DND-41 (cell line): ENCODE results near the gene CYFIP2.

Source experiments
- ATAC-seq: fragments of 200-7000 bp; cut with Tn5 transposase; 3 replicates; pipeline ENCODE4 v1.9.1; 2021; ENCODE audit warnings: low read depth; ENCODE audit not compliant: insufficient read depth
- DNase-seq: peaks from one replicate; pipeline ENCODE4 v3.0.0-alpha.2; 2020
- H2AFZ ChIP-seq: 2 replicates; pipeline ENCODE4 v1.6.0; 2012; ENCODE audit warnings: low read depth, low read length
- H3K27ac ChIP-seq: 2 replicates; pipeline ENCODE4 v1.5.1; 2012; ENCODE audit warnings: low read length, inconsistent platforms
- H3K27me3 ChIP-seq: fragments of 200-600 bp; sonication (generic); 2 replicates; pipeline ENCODE4 v1.6.0; 2012; ENCODE audit warnings: low read length, mild to moderate bottlenecking, inconsistent platforms; ENCODE audit not compliant: insufficient read depth, poor library complexity
- H3K36me3 ChIP-seq: 2 replicates; pipeline ENCODE4 v1.5.1; 2012; ENCODE audit warnings: low read length, inconsistent platforms; ENCODE audit not compliant: insufficient read depth
- H3K4me1 ChIP-seq: 2 replicates; pipeline ENCODE4 v1.5.1; 2012; ENCODE audit warnings: mild to moderate bottlenecking, low read length; ENCODE audit not compliant: insufficient read depth
- H3K4me2 ChIP-seq: 2 replicates; pipeline ENCODE4 v1.6.0; 2012; ENCODE audit warnings: mild to moderate bottlenecking, moderate library complexity, low read length, inconsistent platforms; ENCODE audit not compliant: insufficient read depth
- H3K4me3 ChIP-seq, 2 experiments: fragments of 200-600 bp in 1 of 2; shearing (Covaris generic) in 1 of 2; 2 replicates each; pipeline ENCODE4 v1.5.1; 2012 to 2016; ENCODE audit warnings: inconsistent platforms in 2 of 2, low read length in 2 of 2, mild to moderate bottlenecking in 2 of 2, low read depth in 1 of 2, moderate library complexity in 1 of 2
- H3K79me2 ChIP-seq: 2 replicates; pipeline ENCODE4 v1.6.0; 2012; ENCODE audit warnings: low read length, inconsistent platforms; ENCODE audit not compliant: insufficient read depth
- H3K9ac ChIP-seq: 2 replicates; pipeline ENCODE4 v1.6.0; 2012; ENCODE audit warnings: low read depth, mild to moderate bottlenecking, inconsistent platforms, low read length, moderate library complexity
- H3K9me3 ChIP-seq: 2 replicates; pipeline ENCODE4 v1.5.1; 2012; ENCODE audit warnings: low read length, moderate library complexity, mild to moderate bottlenecking, inconsistent platforms; ENCODE audit not compliant: insufficient read depth, severe bottlenecking
- H4K20me1 ChIP-seq: 2 replicates; pipeline ENCODE4 v1.6.0; 2012; ENCODE audit warnings: low read length; ENCODE audit not compliant: insufficient read depth
- EZH2 ChIP-seq: IDR thresholded peaks from 3 replicates; pipeline ENCODE4 v1.6.1; 2012; ENCODE audit warnings: borderline replicate concordance, low read depth, mild to moderate bottlenecking, moderate library complexity, low read length, inconsistent platforms; ENCODE audit not compliant: severe bottlenecking
- TF ChIP-seq, protein P1 (sequence below): IDR thresholded peaks from 2 replicates; pipeline ENCODE4 v1.5.1; 2012; ENCODE audit warnings: borderline replicate concordance, low read length, moderate library complexity, mild to moderate bottlenecking; ENCODE audit not compliant: poor library complexity, severe bottlenecking; ENCODE audit errors: extremely low read depth

Gene CYFIP2

DNA sequence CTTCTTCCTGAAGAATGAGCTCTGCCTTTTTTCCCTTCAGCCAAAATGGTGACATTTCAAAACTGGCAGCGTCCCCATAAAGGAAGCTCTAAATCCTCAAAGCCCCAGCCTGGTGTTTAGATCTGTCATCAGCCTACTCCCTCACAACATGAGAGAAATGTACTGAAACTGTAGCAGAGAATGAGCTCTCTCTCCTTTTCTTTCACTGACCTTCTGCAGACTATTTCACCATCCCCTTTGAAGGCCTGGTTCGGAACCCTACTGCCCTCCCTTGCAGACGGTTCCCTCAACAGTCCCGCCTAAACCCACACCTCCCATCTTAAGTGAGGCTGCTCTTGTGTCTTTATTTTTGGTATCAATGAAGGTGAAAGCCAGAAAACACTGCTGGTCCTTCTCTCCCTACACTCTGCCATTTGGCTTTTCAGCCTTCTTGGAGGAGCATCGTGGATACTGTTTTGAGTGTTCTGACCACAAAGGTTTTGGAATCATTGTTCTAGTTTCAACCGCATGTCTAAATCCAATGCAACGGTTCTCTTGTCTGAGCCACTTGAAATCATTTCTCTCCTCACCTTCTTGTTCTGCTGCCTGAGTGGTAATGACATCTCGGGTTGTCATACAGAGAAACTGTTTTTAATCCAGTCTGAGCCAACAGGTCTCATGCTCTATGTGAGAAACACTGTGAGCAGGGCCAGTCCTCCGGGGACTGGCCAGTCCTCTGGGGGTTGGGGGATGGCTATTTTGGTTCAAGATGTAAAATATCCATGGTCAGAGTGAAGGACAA, 46.2 kb upstream of the CYFIP2 start:
- H3K36me3 ChIP-seq, result peaks cover 92% of the 10 kb centered on the region
- H3K4me2 ChIP-seq, result no peak overlapping the region
- H4K20me1 ChIP-seq, result no peaks in the 10 kb centered on the region
- no peak overlapping the region for H3K4me3 ChIP-seq
- no peak overlapping the region for H3K9ac ChIP-seq
- TF ChIP-seq, protein P1, sequence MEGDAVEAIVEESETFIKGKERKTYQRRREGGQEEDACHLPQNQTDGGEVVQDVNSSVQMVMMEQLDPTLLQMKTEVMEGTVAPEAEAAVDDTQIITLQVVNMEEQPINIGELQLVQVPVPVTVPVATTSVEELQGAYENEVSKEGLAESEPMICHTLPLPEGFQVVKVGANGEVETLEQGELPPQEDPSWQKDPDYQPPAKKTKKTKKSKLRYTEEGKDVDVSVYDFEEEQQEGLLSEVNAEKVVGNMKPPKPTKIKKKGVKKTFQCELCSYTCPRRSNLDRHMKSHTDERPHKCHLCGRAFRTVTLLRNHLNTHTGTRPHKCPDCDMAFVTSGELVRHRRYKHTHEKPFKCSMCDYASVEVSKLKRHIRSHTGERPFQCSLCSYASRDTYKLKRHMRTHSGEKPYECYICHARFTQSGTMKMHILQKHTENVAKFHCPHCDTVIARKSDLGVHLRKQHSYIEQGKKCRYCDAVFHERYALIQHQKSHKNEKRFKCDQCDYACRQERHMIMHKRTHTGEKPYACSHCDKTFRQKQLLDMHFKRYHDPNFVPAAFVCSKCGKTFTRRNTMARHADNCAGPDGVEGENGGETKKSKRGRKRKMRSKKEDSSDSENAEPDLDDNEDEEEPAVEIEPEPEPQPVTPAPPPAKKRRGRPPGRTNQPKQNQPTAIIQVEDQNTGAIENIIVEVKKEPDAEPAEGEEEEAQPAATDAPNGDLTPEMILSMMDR, result no peak
- no peak for TF ChIP-seq EZH2
- peaks cover 12% of the 10 kb centered on the region for H3K79me2 ChIP-seq
- H3K27ac ChIP-seq, result peak overlapping the region; percentile 53
- no peaks in the 10 kb centered on the region for H3K27me3 ChIP-seq
- no peaks in the 10 kb centered on the region for H3K9me3 ChIP-seq
- DNase-seq, result no peak
- no peak overlapping the region for H2AFZ ChIP-seq
- ATAC-seq, result no peak
- peaks cover 38% of the 10 kb centered on the region for H3K4me1 ChIP-seq

DNA sequence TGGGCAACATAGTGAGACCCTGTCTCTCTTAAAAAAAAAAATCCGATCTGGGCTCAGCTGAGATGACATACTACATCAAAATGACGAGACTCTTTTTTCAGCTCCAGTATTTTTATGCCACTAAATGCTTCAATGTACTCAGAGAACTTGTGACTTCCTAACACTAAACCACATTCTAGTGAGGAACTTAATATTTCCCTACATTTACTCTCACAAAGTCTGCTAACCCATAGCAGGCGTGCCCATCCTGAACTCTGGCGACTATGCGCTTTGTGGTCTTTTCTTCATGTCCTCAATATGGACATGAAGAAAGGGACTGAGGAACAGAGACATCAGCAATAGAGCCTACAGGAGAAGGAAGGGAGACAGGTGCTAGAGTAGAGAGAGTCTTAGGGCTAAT, 44.0 kb upstream of the CYFIP2 start:
- H3K4me1 ChIP-seq, result peaks cover 15% of the 10 kb centered on the region
- no peak overlapping the region; the same call in 1 of the 2 replicates for H3K27ac ChIP-seq
- H3K9ac ChIP-seq, result no peak overlapping the region
- no peaks in the 10 kb centered on the region for H3K27me3 ChIP-seq
- H3K36me3 ChIP-seq, result peaks cover 90% of the 10 kb centered on the region
- DNase-seq, result no peak
- no peak overlapping the region for H2AFZ ChIP-seq
- H4K20me1 ChIP-seq, result no peaks in the 10 kb centered on the region
- ATAC-seq, result no peak
- H3K79me2 ChIP-seq, result peaks cover 4% of the 10 kb centered on the region
- no peak overlapping the region for H3K4me2 ChIP-seq
- no peaks in the 10 kb centered on the region for H3K9me3 ChIP-seq
- no peak for TF ChIP-seq EZH2
- TF ChIP-seq, protein P1, result no peak
- no peak overlapping the region for H3K4me3 ChIP-seq

DNA sequence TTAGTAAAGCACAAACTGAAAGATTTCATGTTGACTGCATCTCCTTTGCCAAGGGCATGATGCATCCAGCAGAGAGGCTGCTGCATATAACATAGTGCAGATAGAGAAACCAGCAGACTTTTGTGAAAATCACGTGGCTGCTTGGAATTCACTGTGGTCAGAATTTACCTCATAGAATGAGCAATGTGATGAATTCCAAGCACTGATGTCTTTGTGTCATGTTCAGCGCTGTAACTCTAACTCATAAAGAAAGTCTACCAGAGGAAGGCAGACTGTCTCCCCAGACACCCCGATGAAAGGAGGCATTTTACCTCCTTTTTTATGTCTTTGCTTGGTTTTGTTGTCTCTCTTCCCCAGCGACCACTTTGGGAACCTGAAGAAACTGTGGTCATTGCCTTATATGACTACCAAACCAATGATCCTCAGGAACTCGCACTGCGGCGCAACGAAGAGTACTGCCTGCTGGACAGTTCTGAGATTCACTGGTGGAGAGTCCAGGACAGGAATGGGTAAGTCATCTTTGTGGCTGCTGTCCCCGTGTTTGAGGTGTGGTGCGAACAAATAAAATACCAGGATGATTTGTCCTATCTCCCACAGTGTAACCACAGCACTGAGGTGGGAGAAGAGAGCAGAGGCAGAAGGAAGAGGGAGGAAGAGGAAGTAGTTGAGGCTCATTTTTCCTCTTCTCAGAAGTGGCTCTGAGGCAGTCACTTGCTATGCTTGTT, 43.3 kb upstream of the CYFIP2 start:
- Histone ChIP-seq H3K4me2 (no peak overlapping the region), H3K36me3 (peaks cover 95% of the 10 kb centered on the region), H3K4me1 (peaks cover 8% of the 10 kb centered on the region), H3K79me2 (peaks cover 4% of the 10 kb centered on the region), H4K20me1 (no peaks in the 10 kb centered on the region), H3K27me3 (no peaks in the 10 kb centered on the region), H3K27ac (peak overlapping the region; percentile 56), H3K4me3 (no peak overlapping the region), H3K9ac (no peak overlapping the region), H3K9me3 (no peaks in the 10 kb centered on the region), H2AFZ (no peak overlapping the region)
- TF ChIP-seq, protein P1, result no peak
- TF ChIP-seq EZH2, result no peak
- peak; percentile 55; the same call in 2 of the 3 replicates for ATAC-seq
- no peak for DNase-seq
